Epithelial cell of proximal tubule (primary cell): ENCODE data around the gene UBFD1. TPM values are rescaled to one million over a fixed set of nuclear protein-coding genes. Genes with fewer than 3 reads are reported as not detected.

Source experiments
- DNase-seq: peaks from one replicate; pipeline ENCODE4 v3.0.0-alpha.2; 2011; ENCODE audit warnings: low read depth
- H3K4me3 ChIP-seq: 2 replicates; pipeline ENCODE4 v1.5.1; 2011; ENCODE audit warnings: low read depth, mild to moderate bottlenecking, low read length
- CTCF ChIP-seq: conservative IDR thresholded peaks from 2 replicates; pipeline ENCODE4 v1.5.1; 2012; ENCODE audit warnings: low read depth, mild to moderate bottlenecking, low read length
- total RNA-seq: library from RNA; depleted of rRNA; stranded (reverse); fragments of >200 nt; gene quantifications from 2 replicates; pipeline ENCODE4 v1.2.3, GENCODE V29; 2015

The UBFD1 gene
- total RNA-seq, 1 donor from 2014 or later: 90.1 TPM

- no peak for TF ChIP-seq CTCF
- no peak for DNase-seq
These were observed 38.2 kb upstream of the UBFD1 start for GRCh38 chr16:23519282-23519681.

GRCh38 chr16:23520500-23520899, 37.0 kb upstream of the UBFD1 start:
- no peak overlapping the region for H3K4me3 ChIP-seq
- TF ChIP-seq CTCF: no peak
- DNase-seq: no peak

More at GRCh38 chr16:23519282-23519681, 38.2 kb upstream of the UBFD1 start:
- no peak overlapping the region for H3K4me3 ChIP-seq

DNA sequence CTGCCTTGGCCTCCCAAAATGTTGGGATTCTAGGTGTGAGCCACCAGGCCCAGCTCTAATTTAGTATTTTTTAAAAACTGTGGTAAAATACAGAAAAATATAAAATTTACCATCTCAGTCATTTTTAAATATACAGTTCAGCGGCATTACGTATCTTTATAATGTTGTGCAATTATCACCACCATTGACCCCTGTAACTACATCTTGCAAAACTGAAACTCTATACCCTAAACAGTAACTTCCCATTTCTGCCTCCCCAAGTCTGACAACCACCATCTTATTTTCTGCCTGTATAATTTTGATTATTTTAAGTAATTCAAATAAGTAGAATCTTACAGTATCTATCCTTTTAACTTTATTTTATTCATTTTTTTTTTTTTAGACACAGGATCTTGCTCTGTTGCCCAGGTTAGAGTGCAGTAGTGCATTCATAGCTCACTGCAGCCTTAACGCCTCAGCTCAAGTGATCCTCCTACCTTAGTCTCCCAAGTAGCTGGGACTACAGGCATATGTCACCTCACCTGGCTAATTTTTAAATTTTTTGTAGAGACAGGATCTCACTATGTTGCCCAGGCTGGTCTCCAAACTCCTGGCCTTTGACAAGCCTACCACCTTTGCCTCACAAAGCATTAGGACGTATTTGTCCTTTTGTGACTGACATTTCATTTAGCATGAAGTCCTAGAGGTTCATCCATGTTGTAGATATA, 36.3 kb upstream of the UBFD1 start:
- TF ChIP-seq CTCF: no peak
- no peak overlapping the region for H3K4me3 ChIP-seq
- DNase-seq: no peak

GRCh38 chr16:23521965-23522364, 35.6 kb upstream of the UBFD1 start:
- no peak for TF ChIP-seq CTCF

DNA sequence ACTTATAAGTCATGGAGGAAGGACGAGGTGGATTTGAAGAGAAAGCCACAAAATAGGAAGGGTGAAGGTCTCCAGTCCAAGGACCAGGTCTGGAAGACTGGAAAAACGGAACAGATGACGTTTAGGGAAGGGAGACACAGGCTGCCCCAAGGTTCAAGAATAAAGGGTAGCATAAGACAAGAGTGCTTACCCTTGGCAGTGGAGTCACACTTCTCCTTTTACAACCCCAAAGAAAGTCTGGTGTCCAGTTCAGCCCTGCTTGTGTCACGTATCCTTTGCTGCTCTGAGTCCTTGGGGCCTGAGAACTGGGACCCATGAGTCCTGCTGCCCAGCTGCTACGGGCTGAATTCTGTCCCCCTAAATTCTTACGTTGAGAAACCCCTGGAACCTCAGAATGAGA, 34.2 kb upstream of the UBFD1 start:
- no peak for DNase-seq
- TF ChIP-seq CTCF: no peak

More at GRCh38 chr16:23521965-23522364, 35.6 kb upstream of the UBFD1 start:
- no peak for DNase-seq
- no peak overlapping the region for H3K4me3 ChIP-seq

DNA sequence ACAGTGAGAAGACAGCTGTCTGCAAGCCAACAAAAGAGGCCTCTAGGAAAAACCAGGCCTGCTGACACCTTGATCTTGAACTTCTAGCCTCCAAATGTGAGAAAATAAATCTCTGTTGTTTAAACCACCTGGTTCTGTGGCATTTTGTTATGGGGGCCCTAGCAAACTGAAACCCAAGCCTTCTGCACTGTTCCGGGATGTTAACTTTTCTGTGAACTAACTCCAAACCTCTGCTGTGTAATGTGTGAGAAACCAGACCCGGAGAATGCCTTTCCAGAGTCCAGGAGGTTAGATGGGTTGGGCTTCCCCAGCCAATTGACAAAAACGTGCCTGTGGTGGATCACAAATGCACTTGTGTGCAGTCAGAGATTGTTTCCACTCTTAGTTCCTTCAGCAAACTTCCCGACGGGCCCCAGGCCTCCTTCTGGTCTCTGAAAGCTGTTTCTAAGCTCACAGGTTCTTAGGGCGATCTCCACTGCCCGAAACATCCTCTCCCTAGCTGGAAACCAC, 33.6 kb upstream of the UBFD1 start:
- H3K4me3 ChIP-seq: no peak overlapping the region
- TF ChIP-seq CTCF: no peak
- DNase-seq: no peak

More for the DNA sequence above, 34.2 kb upstream of the UBFD1 start:
- H3K4me3 ChIP-seq: no peak overlapping the region

DNA sequence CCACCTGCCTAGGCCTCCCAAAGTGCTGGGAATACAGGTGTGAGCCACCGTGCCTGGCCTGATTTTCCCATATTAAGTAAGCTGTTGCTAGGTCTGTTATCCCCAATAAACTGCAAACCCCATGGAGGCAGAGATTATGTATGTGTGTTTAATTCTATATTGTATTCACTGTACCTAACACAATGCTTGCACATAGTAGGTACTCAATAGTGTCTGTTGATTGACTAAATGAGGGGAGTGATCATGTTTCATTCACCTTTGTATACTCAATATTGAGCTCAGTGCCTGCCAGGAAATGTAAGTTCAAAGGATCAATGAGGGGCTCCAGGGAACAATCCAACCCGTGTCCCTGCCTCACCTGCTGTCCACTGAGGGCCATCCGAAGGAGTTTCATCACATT, 32.6 kb upstream of the UBFD1 start:
- H3K4me3 ChIP-seq: no peak overlapping the region
- TF ChIP-seq CTCF: no peak
- DNase-seq: no peak
